ENCODE data around the gene NCKAP5. TPM values are rescaled to one million over a fixed set of nuclear protein-coding genes. Genes with fewer than 3 reads are reported as not detected.

NCKAP5 gene
- total and polyA plus RNA-seq, 2 of the 8 experiments (the other 6 are each of a cell fraction or from before 2014, with no cell fraction given): 0.27 to 0.86 TPM

DNA sequence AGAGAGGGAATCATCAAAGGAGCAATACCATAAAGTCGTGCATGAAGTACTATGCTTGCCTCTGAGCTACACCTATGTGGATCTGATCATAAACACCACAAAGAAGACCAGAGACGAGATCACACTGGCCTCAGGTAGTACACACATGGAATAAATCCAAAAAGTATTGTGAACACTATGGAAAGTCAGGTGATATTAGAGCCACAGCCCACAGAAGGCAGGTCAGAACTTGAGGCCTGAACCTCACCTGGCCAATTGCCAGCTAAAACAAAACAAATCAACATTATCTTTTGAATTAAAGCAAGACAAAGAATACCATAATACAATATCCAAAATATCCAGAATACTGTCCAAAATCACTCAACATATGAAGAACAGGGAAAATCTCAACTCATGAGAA is 371.1 kb downstream of the NCKAP5 start:
- no peak overlapping the region for H4K8ac ChIP-seq (ENCODE audit: extremely low read depth, insufficient read depth, low read length)
- H3K27ac ChIP-seq (ENCODE audit: low read depth, low read length): no peak overlapping the region
- H3K4me1 ChIP-seq (replicated peaks in 1 of 4; ENCODE audit: control insufficient read depth in 3 of 4, insufficient read depth in 4 of 4, low read length in 3 of 4): no peaks in the 10 kb centered on the region
- H3K9me3 ChIP-seq (ENCODE audit: insufficient read depth in 2 of 2, low read depth in 1 of 2, low read length in 1 of 2): no peaks in the 10 kb centered on the region
- no peaks in the 10 kb centered on the region for H3K27me3 ChIP-seq (replicated peaks in 1 of 4; ENCODE audit: control insufficient read depth in 3 of 4, extremely low read depth in 1 of 4, insufficient read depth in 3 of 4, low read length in 3 of 4)
- FAIRE-seq (no peak), DNase-seq (ENCODE audit: low read depth in 1 of 2, low spot score in 2 of 2) (no peak)
- H2AFZ ChIP-seq (ENCODE audit: low read length): no peak overlapping the region
- no peak overlapping the region for H3K4ac ChIP-seq (replicated peaks; ENCODE audit: insufficient read length, low read depth, low read length)
- H3K14ac ChIP-seq (ENCODE audit: insufficient read length): no peak overlapping the region
- no peak overlapping the region for H3K18ac ChIP-seq (ENCODE audit: extremely low read depth, low read length)
- no peak overlapping the region for H2BK5ac ChIP-seq (ENCODE audit: low read depth, low read length)
- H3K23me2 ChIP-seq (ENCODE audit: low read depth, low read length): peaks cover 1% of the 10 kb centered on the region; the same call in 1 of the 2 replicates
- no peak overlapping the region for H2BK120ac ChIP-seq (replicated peaks; ENCODE audit: low read depth, low read length)
- H3K9ac ChIP-seq (replicated peaks in 1 of 4; ENCODE audit: extremely low read depth in 1 of 4, low read depth in 3 of 4, low read length in 3 of 4): no peak overlapping the region
- no peaks in the 10 kb centered on the region for H3K79me1 ChIP-seq (ENCODE audit: low read depth, low read length)
- no peak overlapping the region for H3K4me2 ChIP-seq (ENCODE audit: insufficient read depth in 1 of 2, low read depth in 2 of 2, low read length in 2 of 2)
- H2BK20ac ChIP-seq (ENCODE audit: low read length): no peak overlapping the region
- no peak overlapping the region for H3K23ac ChIP-seq (ENCODE audit: insufficient read length)
- no peak overlapping the region for H4K5ac ChIP-seq (ENCODE audit: insufficient read length, low read depth, low read length)
- POLR2A ChIA-PET (ENCODE audit: partially characterized antibody): no interaction called here
- no peak overlapping the region for H2BK12ac ChIP-seq (ENCODE audit: low read depth, low read length)
- CTCF ChIA-PET (ENCODE audit: partially characterized antibody): interaction anchor here (1.3 to 1.7 kb wide), 2 partner anchors 12 to 26 kb away, joined by 3 read pairs; no protein-coding TSS in a partner anchor
- no peaks in the 10 kb centered on the region for H3K79me2 ChIP-seq (ENCODE audit: control insufficient read depth in 1 of 2, insufficient read depth in 2 of 2, low read length in 2 of 2)
- H2BK15ac ChIP-seq (ENCODE audit: low read length): no peak overlapping the region
- 91% methylated on average over 2 of the region's 2 CpGs; no CpG with 5 or more reads in 1 of the 2 experiments for WGBS, 2 experiments (ENCODE audit: extremely low coverage in 1 of 2, insufficient coverage in 1 of 2, insufficient read length in 1 of 2, insufficient replicate concordance in 2 of 2, low coverage in 1 of 2, low lambda C conversion rate in 2 of 2, missing lambda C conversion rate in 1 of 2)
- no peak overlapping the region for H3K4me3 ChIP-seq (ENCODE audit: extremely low read depth in 1 of 4, insufficient read depth in 2 of 4, low read depth in 3 of 4, low read length in 4 of 4)
- no peak overlapping the region for H3K56ac ChIP-seq (replicated peaks; ENCODE audit: insufficient read length, low read depth, low read length)
- H2AK5ac ChIP-seq (ENCODE audit: low read depth, low read length): no peak overlapping the region
- no peaks in the 10 kb centered on the region for H3K36me3 ChIP-seq (ENCODE audit: control insufficient read depth in 2 of 4, insufficient read depth in 4 of 4, low read length in 3 of 4)
- H4K91ac ChIP-seq (replicated peaks; ENCODE audit: insufficient read length, low read length): no peak overlapping the region
- no peaks in the 10 kb centered on the region for H4K20me1 ChIP-seq (replicated peaks in 1 of 2; ENCODE audit: control insufficient read depth in 1 of 2, insufficient read depth in 2 of 2, low read length in 2 of 2)
- no peak for TF ChIP-seq CTBP2 (IDR thresholded peaks at IDR 0.05; ENCODE audit: borderline replicate concordance, insufficient read depth, insufficient read length, low read length)
- TF ChIP-seq, protein P1, sequence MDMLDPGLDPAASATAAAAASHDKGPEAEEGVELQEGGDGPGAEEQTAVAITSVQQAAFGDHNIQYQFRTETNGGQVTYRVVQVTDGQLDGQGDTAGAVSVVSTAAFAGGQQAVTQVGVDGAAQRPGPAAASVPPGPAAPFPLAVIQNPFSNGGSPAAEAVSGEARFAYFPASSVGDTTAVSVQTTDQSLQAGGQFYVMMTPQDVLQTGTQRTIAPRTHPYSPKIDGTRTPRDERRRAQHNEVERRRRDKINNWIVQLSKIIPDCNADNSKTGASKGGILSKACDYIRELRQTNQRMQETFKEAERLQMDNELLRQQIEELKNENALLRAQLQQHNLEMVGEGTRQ (IDR thresholded peaks at IDR 0.05; ENCODE audit: low read length): no peak
- TF ChIP-seq TAF1 (IDR thresholded peaks at IDR 0.05; ENCODE audit: low read depth, low read length): no peak
